Neuronal stem cell (in vitro differentiated cells): Measurements from ENCODE around the gene SLC9C2.
"Not testable (repeated sequence)": the region's sequence is repeated elsewhere in the genome, so short reads cannot be mapped to it uniquely, and the experiment has no call there.

Experiments used
- DNase-seq: peaks from one replicate; pipeline ENCODE4 v3.0.0-alpha.2; 2013; ENCODE audit warnings: low spot score
- H2AFZ ChIP-seq: one replicate; pipeline ENCODE4 v1.6.1; 2013; ENCODE audit warnings: mild to moderate bottlenecking, low read length, inconsistent platforms
- H2AK5ac ChIP-seq: 2 replicates; pipeline ENCODE4 v1.6.1; 2013; ENCODE audit warnings: low read depth, mild to moderate bottlenecking, inconsistent platforms, low read length, moderate library complexity, mixed read lengths
- H2BK120ac ChIP-seq: 2 replicates; pipeline ENCODE4 v1.6.1; 2013; ENCODE audit warnings: low read depth, mild to moderate bottlenecking, inconsistent platforms, low read length, moderate library complexity, mixed read lengths
- H2BK12ac ChIP-seq: one replicate; pipeline ENCODE4 v1.6.1; 2013; ENCODE audit warnings: low read length, inconsistent platforms
- H2BK15ac ChIP-seq: 2 replicates; pipeline ENCODE4 v1.6.1; 2013; ENCODE audit warnings: mild to moderate bottlenecking, low read length, inconsistent platforms, mixed read lengths
- H2BK5ac ChIP-seq: one replicate; pipeline ENCODE4 v1.6.1; 2013; ENCODE audit warnings: inconsistent platforms, mild to moderate bottlenecking, low read length, moderate library complexity
- H3K14ac ChIP-seq: one replicate; pipeline ENCODE4 v1.6.1; 2013; ENCODE audit warnings: low read length, inconsistent platforms
- H3K18ac ChIP-seq: 2 replicates; pipeline ENCODE4 v1.6.1; 2013; ENCODE audit warnings: low read length, inconsistent platforms
- H3K23ac ChIP-seq: 2 replicates; pipeline ENCODE4 v1.6.1; 2013; ENCODE audit warnings: low read depth, mild to moderate bottlenecking, mixed read lengths, low read length, inconsistent platforms; ENCODE audit not compliant: poor library complexity
- H3K27ac ChIP-seq: replicated peaks from 3 replicates; pipeline ENCODE4 v1.5.1; 2013; ENCODE audit warnings: low read length, inconsistent platforms
- H3K27me3 ChIP-seq, 3 experiments: 2 replicates each; pipeline ENCODE4 v1.6.1; 2013; ENCODE audit warnings: low read length in 3 of 3, mild to moderate bottlenecking in 2 of 3, inconsistent platforms in 1 of 3, low read depth in 1 of 3, mixed read lengths in 1 of 3, moderate library complexity in 1 of 3; ENCODE audit not compliant: control insufficient read depth in 3 of 3, insufficient read depth in 3 of 3
- H3K36me3 ChIP-seq, 2 donors: replicated peaks in 1 of 2; 2 replicates each; pipeline ENCODE4 v1.6.1; 2013; ENCODE audit warnings: low read length in 2 of 2; ENCODE audit not compliant: control insufficient read depth in 2 of 2, insufficient read depth in 2 of 2
- H3K4ac ChIP-seq: 2 replicates; pipeline ENCODE4 v1.6.1; 2013; ENCODE audit warnings: inconsistent platforms, mild to moderate bottlenecking, low read length, moderate library complexity
- H3K4me1 ChIP-seq, 2 donors: 1 replicate in 1 of 2; 2 replicates in 1 of 2; pipeline ENCODE4 v1.6.1; 2013; ENCODE audit warnings: low read length in 2 of 2, low read depth in 1 of 2; ENCODE audit not compliant: control insufficient read depth in 2 of 2, insufficient read depth in 1 of 2
- H3K4me2 ChIP-seq: one replicate; pipeline ENCODE4 v1.6.1; 2013; ENCODE audit warnings: mild to moderate bottlenecking, low read length, inconsistent platforms; ENCODE audit not compliant: insufficient read depth, poor library complexity, severe bottlenecking
- H3K4me3 ChIP-seq, 2 donors: 2 replicates each; pipeline ENCODE4 v1.5.1; 2013; ENCODE audit warnings: low read length in 2 of 2, mild to moderate bottlenecking in 2 of 2, inconsistent platforms in 1 of 2, moderate library complexity in 1 of 2
- H3K79me1 ChIP-seq: one replicate; pipeline ENCODE4 v1.6.1; 2013; ENCODE audit warnings: low read depth, mild to moderate bottlenecking, inconsistent platforms, low read length, moderate library complexity
- H3K9ac ChIP-seq: one replicate; pipeline ENCODE4 v1.6.1; 2013; ENCODE audit warnings: mild to moderate bottlenecking, low read depth, low read length, inconsistent platforms; ENCODE audit not compliant: poor library complexity
- H3K9me3 ChIP-seq, 2 donors: replicated peaks in 1 of 2; 2 replicates each; pipeline versions ENCODE3 to v1.6.1; 2013; ENCODE audit warnings: low read length in 2 of 2, mild to moderate bottlenecking in 2 of 2, inconsistent platforms in 1 of 2, low read depth in 1 of 2, mixed read lengths in 1 of 2, moderate library complexity in 1 of 2; ENCODE audit not compliant: control insufficient read depth in 2 of 2, insufficient read depth in 1 of 2
- H4K8ac ChIP-seq: one replicate; pipeline ENCODE4 v1.6.1; 2013; ENCODE audit warnings: low read depth, mild to moderate bottlenecking, inconsistent platforms, low read length, moderate library complexity
- H4K91ac ChIP-seq: one replicate; pipeline ENCODE4 v1.6.1; 2013; ENCODE audit warnings: low read length, low read depth, mild to moderate bottlenecking, inconsistent platforms; ENCODE audit not compliant: poor library complexity
- WGBS, 2 donors: extraction: QIAGEN DNeasy Blood & Tissue Kit; methylation state at CpG; one replicate each; pipeline ENCODE4 v1.1.7; 2013; ENCODE audit warnings: missing lambda C conversion rate in 2 of 2, mixed read lengths in 1 of 2; ENCODE audit not compliant: insufficient read length in 2 of 2, insufficient replicate concordance in 1 of 2; ENCODE audit errors: extremely low coverage in 2 of 2; 5-methylcytosine and 5-hydroxymethylcytosine counted together

Gene SLC9C2

GRCh38 chr1:173520799-173521198, 82.1 kb downstream of the SLC9C2 start:
- no peaks in the 10 kb centered on the region for H3K79me1 ChIP-seq
- WGBS, 2 donors, result no CpG with 5 or more reads among the region's 2 CpGs
- H3K23ac ChIP-seq, result no peak overlapping the region

GRCh38 chr1:173514503-173514902, 88.4 kb downstream of the SLC9C2 start:
- not testable (repeated sequence) for DNase-seq, H3K79me1 ChIP-seq, H2BK12ac ChIP-seq, H2AFZ ChIP-seq, H2BK120ac ChIP-seq, H3K4me2 ChIP-seq, H2AK5ac ChIP-seq, H3K23ac ChIP-seq, H4K8ac ChIP-seq, H3K14ac ChIP-seq, H3K9me3 ChIP-seq, H2BK5ac ChIP-seq, H3K4me3 ChIP-seq, H3K4me1 ChIP-seq, H3K9ac ChIP-seq, H3K27ac ChIP-seq, H3K18ac ChIP-seq, H3K27me3 ChIP-seq, H2BK15ac ChIP-seq, H4K91ac ChIP-seq, H3K4ac ChIP-seq, H3K36me3 ChIP-seq
- no CpG with 5 or more reads among the region's 1 CpG for WGBS, 2 donors

More at GRCh38 chr1:173520799-173521198, 82.1 kb downstream of the SLC9C2 start:
- H2AK5ac ChIP-seq, result no peak overlapping the region
- H3K4me3 ChIP-seq, result no peak overlapping the region
- no peak overlapping the region for H3K14ac ChIP-seq
- no peak overlapping the region for H3K9ac ChIP-seq
- no peaks in the 10 kb centered on the region for H3K9me3 ChIP-seq
- H3K4ac ChIP-seq, result no peak overlapping the region
- H3K18ac ChIP-seq, result no peak overlapping the region
- no peaks in the 10 kb centered on the region for H3K36me3 ChIP-seq
- H3K27ac ChIP-seq, result no peak overlapping the region
- peaks cover 4 to 10% of the 10 kb centered on the region in 2 donors for H3K4me1 ChIP-seq
- H3K4me2 ChIP-seq, result no peak overlapping the region
- no peak overlapping the region for H2BK120ac ChIP-seq
- no peak overlapping the region for H2BK12ac ChIP-seq
- H3K27me3 ChIP-seq, result peaks cover 0 to 4% (median 0%) of the 10 kb centered on the region in 3 experiments
- H4K8ac ChIP-seq, result no peak overlapping the region
- no peak overlapping the region for H2AFZ ChIP-seq
- no peak overlapping the region for H2BK15ac ChIP-seq
- H4K91ac ChIP-seq, result no peak overlapping the region
- no peak overlapping the region for H2BK5ac ChIP-seq
- DNase-seq, result no peak

DNA sequence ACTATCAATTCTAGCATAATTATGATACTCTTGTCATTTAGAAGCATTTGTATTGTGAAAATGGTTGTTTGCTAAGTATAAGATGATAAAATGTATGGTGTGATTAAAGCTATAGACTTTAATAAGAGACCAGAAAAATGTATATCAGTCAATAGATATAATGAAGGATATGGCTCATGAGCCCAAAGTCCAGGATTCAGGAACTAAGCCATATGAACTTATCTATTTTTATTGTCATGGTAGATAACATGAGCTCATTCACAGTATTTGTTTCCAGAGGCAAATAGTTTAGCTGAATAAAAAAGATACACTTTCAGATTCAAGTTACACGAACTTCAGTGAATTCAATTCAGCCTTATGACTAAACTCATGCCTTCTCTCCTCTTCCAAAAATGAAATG, 93.1 kb downstream of the SLC9C2 start:
- no CpG with 5 or more reads among the region's 1 CpG for WGBS, 2 donors

GRCh38 chr1:173508541-173508940, 94.3 kb downstream of the SLC9C2 start:
- Histone ChIP-seq H3K14ac (no peak overlapping the region), H3K27ac (no peak overlapping the region), H4K91ac (no peak overlapping the region), H3K23ac (no peak overlapping the region), H3K9ac (no peak overlapping the region), H3K4me1 (peaks cover 11 to 17% of the 10 kb centered on the region in 2 donors), H3K27me3 (peaks cover 0 to 35% (median 0%) of the 10 kb centered on the region in 3 experiments), H2BK5ac (no peak overlapping the region), H3K4ac (no peak overlapping the region), H4K8ac (no peak overlapping the region), H3K9me3 (no peaks in the 10 kb centered on the region), H3K79me1 (no peaks in the 10 kb centered on the region), H2BK15ac (no peak overlapping the region), H3K36me3 (no peaks in the 10 kb centered on the region), H2BK120ac (no peak overlapping the region), H2AFZ (no peak overlapping the region), H2AK5ac (no peak overlapping the region), H3K4me2 (no peak overlapping the region), H3K18ac (no peak overlapping the region), H3K4me3 (no peak overlapping the region), H2BK12ac (no peak overlapping the region)
- DNase-seq, result no peak
- WGBS, 2 donors, result no CpG with 5 or more reads among the region's 2 CpGs

More for the DNA sequence above, 93.1 kb downstream of the SLC9C2 start:
- Histone ChIP-seq H3K4ac (no peak overlapping the region), H2BK120ac (no peak overlapping the region), H3K27ac (no peak overlapping the region), H2BK5ac (no peak overlapping the region), H3K23ac (no peak overlapping the region), H3K9me3 (no peaks in the 10 kb centered on the region), H2BK15ac (no peak overlapping the region), H3K4me2 (no peak overlapping the region), H3K9ac (no peak overlapping the region), H3K4me1 (peaks cover 11 to 17% of the 10 kb centered on the region in 2 donors), H4K91ac (no peak overlapping the region), H3K27me3 (peaks cover 0 to 23% (median 0%) of the 10 kb centered on the region in 3 experiments), H3K4me3 (no peak overlapping the region), H4K8ac (no peak overlapping the region), H3K14ac (no peak overlapping the region), H2BK12ac (no peak overlapping the region), H3K18ac (no peak overlapping the region), H3K36me3 (no peaks in the 10 kb centered on the region), H2AK5ac (no peak overlapping the region), H3K79me1 (no peaks in the 10 kb centered on the region), H2AFZ (no peak overlapping the region)
- DNase-seq, result no peak
